Activated effector memory CD4-positive, alpha-beta T cell treated with anti-CD3 and anti-CD28 coated beads, Interleukin-2, amount 50 U/mL, for 16 hours (primary cell): ENCODE results near the gene POLR2J2.
A peak's percentile ranks its signal among the peaks of the same experiment; 100 is the strongest.
"Not testable (repeated sequence)": the region's sequence is repeated elsewhere in the genome, so short reads cannot be mapped to it uniquely, and the experiment has no call there.

Source experiments
- DNase-seq: peaks from one replicate; pipeline ENCODE4 v3.0.0-alpha.2; 2020

The POLR2J2 gene

GRCh38 chr7:102671166-102671955 is at the start of gene POLR2J2:
POLR2J2 (minus strand) TSS chr7:102671663; CDS start chr7:102671601, 62 bp downstream.
- not testable (repeated sequence) for DNase-seq

GRCh38 chr7:102718491-102718890 is 47.0 kb upstream of the POLR2J2 start:
- DNase-seq = not testable (repeated sequence)

- not testable (repeated sequence) for DNase-seq
These were observed 44.3 kb upstream of the POLR2J2 start for GRCh38 chr7:102715718-102716117.

- DNase-seq = not testable (repeated sequence)
These were observed 43.5 kb upstream of the POLR2J2 start for GRCh38 chr7:102714774-102715522.

- not testable (repeated sequence) for DNase-seq
These were observed 42.2 kb upstream of the POLR2J2 start for GRCh38 chr7:102713691-102714080.

- not testable (repeated sequence) for DNase-seq
These were observed 41.7 kb upstream of the POLR2J2 start for GRCh38 chr7:102713011-102713690.

GRCh38 chr7:102698962-102699750 is 27.7 kb upstream of the POLR2J2 start:
- DNase-seq = not testable (repeated sequence)

- not testable (repeated sequence) for DNase-seq
These were observed 26.4 kb upstream of the POLR2J2 start for GRCh38 chr7:102697642-102698512.

GRCh38 chr7:102696009-102696408 is 24.5 kb upstream of the POLR2J2 start:
- not testable (repeated sequence) for DNase-seq

GRCh38 chr7:102695033-102695552 is 23.6 kb upstream of the POLR2J2 start:
- not testable (repeated sequence) for DNase-seq

- not testable (repeated sequence) for DNase-seq
These were observed 22.5 kb upstream of the POLR2J2 start for GRCh38 chr7:102694008-102694407.

GRCh38 chr7:102690602-102691001 is 19.1 kb upstream of the POLR2J2 start:
- DNase-seq = not testable (repeated sequence)

GRCh38 chr7:102689436-102690282 is 18.2 kb upstream of the POLR2J2 start:
- peak; percentile 68 for DNase-seq

- not testable (repeated sequence) for DNase-seq
These were observed 17.0 kb upstream of the POLR2J2 start for GRCh38 chr7:102688299-102689036.

GRCh38 chr7:102682560-102682959 is 11.1 kb upstream of the POLR2J2 start:
- DNase-seq = not testable (repeated sequence)

- not testable (repeated sequence) for DNase-seq
These were observed 9.3 kb upstream of the POLR2J2 start for GRCh38 chr7:102680780-102681179.

- DNase-seq = peak; percentile 59
These were observed 4.1 kb upstream of the POLR2J2 start for GRCh38 chr7:102675545-102675944.

- not testable (repeated sequence) for DNase-seq
These were observed 2.1 kb upstream of the POLR2J2 start for GRCh38 chr7:102673447-102674067.

GRCh38 chr7:102671956-102672307 is 469 bp upstream of the POLR2J2 start:
- DNase-seq = not testable (repeated sequence)
